ENCODE measurements around the gene OTOA.

- TF ChIP-seq TAF1 (IDR thresholded peaks at IDR 0.05; ENCODE audit: borderline replicate concordance, low read depth, low read length) (no peak), POLR2AphosphoS5 (IDR thresholded peaks at IDR 0.05; ENCODE audit: low read depth, low read length) (no peak)
Observed at GRCh38 chr16:21720533-21720932, 56.8 kb downstream of the OTOA start.
